ENCODE measurements around the gene CCDC138.
A peak's percentile ranks its signal among the peaks of the same experiment; 100 is the strongest.
"Not testable (repeated sequence)": the region's sequence is repeated elsewhere in the genome, so short reads cannot be mapped to it uniquely, and the experiment has no call there.

Gene CCDC138

DNA sequence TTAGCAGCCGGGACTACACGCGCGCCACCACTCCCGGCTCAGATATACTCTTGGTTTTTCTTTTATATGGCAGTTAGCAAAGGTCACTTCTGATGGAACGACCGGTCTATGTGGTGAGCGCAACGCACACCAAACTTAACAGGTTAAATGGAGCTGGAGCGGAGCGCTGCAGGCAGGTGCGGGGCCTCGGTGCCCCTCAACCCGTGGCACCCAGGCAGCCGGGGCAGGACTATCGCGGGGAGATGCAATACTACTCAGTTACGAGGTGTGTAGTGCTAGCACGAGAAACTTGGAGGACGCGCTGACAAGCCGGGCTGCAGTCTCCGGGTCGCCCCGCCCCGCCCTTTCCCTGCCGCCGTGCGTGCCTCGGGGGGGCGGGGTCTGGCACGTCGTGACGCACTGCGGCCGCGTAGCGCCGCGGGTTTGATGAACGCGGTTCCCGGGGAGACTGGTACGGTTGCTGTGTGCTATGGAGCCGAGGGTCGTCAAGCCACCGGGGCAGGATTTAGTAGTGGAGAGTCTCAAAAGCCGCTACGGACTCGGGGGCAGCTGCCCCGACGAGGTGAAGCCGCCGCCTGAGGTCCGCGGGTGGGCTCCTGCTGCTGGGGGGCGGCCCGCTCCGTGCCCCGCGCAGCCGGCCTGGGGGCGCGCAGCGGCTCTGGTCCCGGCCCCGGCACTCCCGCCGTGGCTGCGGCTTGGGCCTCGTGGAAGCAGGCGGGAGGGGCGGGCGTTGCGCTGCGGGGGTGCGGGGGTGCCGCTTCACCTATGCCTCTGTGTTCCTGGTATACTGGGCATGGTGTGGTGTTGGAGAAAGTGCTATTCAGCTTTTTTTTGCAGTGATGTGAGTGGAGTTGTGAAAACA is at the start of gene CCDC138:
CCDC138 (plus strand) TSS at position 418 of the 862 bp plus-strand sequence; CDS start at position 470, 52 bp downstream.
- DNase-seq = peak; percentile 98

DNA sequence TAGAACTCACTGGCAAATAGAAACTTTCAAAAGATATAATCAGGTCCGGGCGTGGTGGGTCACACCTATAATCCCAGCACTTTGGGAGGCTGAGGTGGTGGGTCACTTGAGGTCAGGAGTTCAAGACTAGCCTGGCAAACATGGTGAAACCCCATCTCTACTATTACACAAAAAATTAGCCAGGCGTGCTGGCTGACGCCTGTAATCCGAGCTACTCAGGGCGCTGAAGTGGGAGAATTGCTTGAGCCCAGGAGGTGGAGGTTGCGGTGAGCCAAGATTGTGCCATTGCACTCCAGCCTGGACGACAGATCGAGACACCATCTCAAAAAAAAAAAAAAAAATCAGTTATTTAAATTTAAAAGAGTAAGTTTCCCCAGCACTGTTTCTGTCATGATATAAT is 28.6 kb upstream of the CCDC138 start:
- not testable (repeated sequence) for DNase-seq

DNA sequence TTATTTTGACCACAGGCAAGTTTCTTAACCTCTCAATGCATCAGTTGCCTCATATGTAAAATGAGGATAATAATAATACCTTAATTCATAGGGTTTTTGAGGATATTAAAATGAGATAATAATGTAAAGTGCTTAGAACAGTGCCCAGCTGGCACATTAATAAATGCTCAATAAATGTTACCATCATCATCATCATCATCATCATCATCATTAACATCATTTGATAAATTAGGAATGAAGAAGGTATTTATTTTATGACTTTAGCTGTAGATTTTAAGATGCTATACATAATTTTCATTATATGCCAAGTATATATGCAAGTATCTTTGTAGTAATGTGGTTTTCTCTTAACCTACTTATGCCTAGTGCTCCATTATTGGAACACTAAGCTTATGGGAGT is 24.0 kb upstream of the CCDC138 start:
- not testable (repeated sequence) for DNase-seq

DNA sequence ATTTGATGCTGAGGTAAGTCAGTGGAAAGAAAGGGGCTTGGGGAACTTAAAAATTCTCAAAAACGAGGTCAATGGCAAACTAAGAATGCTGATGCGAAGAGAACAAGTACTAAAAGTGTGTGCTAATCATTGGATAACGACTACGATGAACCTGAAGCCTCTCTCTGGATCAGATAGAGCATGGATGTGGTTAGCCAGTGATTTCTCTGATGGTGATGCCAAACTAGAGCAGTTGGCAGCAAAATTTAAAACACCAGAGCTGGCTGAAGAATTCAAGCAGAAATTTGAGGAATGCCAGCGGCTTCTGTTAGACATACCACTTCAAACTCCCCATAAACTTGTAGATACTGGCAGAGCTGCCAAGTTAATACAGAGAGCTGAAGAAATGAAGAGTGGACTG is 19.9 kb upstream of the CCDC138 start:
- not testable (repeated sequence) for DNase-seq

GRCh38 chr2:108767859-108768258 is 18.7 kb upstream of the CCDC138 start:
- not testable (repeated sequence) for DNase-seq

GRCh38 chr2:108776475-108776874 is 10.1 kb upstream of the CCDC138 start:
- DNase-seq = no peak

GRCh38 chr2:108778857-108779256 is 7.7 kb upstream of the CCDC138 start:
- no peak for DNase-seq

DNA sequence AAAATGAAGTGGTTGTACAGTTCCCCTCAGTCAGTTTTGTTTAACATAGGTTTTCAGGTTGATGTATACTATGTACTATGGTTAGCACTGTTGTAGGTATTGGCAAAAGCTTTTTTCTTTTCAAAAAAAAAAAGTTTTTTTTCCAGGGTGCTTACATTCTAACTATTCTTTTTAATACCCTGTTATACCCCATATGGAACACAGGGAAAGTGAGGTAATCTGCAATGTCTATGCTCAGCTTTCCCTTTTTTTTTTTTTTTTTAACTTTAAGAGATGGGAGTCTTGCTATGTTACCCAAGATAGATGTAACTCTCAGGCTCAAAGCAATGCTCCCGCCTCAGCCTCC is 590 bp upstream of the CCDC138 start:
- no peak for DNase-seq

- DNase-seq = no peak
Observed at GRCh38 chr2:108787216-108787541, 608 bp downstream of the CCDC138 start.

DNA sequence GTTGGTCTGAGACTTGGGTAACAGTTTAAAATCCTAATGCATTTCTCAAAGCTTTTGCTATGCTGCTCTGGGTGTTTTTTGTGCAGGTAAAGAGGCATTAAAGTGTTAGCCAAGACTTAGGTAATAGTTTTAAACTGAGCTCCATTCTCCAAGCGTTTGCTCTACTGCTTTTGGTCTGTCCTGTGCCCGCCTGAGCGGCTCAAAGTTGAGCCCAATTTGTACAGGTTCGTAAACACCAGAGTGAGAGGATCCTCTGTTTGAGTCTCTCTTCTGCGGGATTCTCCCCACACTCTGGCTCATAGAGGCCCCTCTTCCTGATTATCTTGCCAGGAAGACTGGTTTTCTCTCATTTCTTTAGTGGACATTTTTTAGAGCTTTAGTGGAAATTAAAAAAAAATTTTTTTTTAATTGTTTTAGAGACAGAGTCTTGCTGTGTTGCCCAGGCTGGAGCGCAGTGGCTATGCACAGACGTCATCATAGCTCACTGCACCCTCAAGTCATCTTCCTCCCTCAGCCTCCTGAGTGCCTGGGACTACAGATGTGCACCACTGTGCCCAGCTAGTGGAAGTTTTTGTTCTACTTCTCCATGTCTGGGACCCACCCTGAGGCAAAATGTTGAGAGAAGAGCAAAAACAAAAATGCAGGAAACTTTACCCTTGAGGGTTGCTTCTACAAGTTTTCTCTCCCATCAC is 16.6 kb downstream of the CCDC138 start:
- no peak for DNase-seq

DNA sequence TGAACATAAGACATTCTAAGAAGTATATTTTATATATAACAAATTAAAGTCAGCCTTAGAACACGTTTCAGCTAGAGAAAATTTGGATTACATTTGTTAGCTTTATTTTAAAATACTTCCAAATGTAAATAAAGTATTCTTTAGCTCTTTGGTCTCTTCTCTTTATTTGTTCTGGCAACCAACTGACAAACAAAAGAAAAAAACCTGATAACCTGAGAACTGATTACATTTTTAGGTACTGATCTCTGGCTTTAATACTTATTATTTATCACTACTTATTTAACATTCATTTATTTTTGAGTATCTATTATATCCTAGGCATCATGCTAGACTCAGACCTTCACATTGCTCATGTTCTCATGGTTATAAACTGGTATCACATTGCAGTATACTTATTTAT is 18.5 kb downstream of the CCDC138 start:
- no peak for DNase-seq

DNA sequence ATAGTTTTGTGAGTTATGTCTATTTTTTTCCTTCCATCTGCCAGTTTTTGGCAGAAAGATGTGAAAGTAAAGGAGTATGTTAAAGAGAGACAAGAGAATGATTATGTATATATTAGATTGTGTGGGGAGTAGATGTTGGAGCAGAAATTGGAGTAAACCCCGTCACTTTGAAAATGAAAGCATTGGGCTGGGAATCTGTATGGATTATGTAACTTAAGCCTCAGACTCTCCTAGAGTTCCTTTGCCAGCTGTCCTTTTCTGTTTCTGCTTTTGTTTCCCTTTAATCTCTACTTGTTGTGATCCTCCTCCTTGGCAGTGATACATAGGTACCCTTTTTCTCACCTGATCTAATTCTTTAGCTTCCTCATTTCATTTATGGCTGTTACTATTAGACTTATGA is 19.2 kb downstream of the CCDC138 start:
- no peak for DNase-seq

DNA sequence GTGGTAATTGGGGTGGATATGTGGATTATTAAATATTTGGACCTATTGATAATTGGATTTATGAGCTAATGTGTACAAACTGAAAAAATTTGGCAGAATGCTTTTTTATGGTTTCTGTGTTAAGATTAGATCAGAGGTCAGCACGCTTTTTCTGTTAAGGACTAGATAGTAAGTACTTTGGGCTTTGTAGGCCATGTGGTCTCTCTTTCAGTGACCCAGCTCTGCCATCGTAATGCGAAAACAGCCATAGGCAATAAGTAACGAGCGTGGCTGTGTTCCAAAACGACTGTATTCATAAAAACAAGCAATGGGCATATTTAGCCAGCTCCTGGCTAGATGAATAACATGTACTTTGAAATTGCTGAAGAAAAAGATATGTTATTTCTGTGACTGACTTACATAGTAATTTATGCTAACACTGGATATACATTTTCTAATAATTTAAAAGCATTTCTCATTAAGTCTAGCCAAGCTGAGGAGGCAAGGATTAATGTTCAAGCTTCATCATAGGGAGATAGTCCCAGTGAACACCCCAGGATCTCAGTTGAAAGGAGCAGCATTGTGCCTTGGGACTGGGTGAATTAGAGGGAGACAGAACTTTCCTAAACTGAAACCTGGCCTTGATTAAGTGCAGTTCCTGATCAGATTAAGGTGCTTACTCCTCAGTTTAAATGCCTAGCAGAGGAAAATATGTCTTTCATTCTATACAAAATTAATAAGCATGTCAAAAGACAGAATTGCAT is 20.0 kb downstream of the CCDC138 start:
- no peak for DNase-seq

DNA sequence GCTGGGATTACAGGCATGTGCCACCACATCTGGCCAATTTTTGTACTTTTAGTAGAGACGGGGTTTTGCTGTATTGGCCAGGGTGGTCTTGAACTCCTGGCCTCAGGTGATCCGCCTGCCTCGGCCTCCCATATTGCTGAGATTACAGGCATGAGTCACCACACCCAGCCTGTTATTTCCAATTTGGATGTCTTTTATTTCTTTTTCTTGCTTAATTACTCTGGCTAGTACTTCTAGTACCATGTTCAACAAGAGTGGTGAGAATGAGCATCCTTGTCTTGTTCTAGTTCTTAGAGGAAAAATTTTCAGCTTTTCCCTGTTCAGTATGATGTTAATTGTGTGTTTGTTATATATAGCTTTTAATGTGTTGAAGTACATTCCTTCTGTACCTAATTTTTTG is 23.4 kb downstream of the CCDC138 start:
- no peak for DNase-seq

- DNase-seq = no peak
Observed at GRCh38 chr2:108810993-108811957, 24.7 kb downstream of the CCDC138 start.

DNA sequence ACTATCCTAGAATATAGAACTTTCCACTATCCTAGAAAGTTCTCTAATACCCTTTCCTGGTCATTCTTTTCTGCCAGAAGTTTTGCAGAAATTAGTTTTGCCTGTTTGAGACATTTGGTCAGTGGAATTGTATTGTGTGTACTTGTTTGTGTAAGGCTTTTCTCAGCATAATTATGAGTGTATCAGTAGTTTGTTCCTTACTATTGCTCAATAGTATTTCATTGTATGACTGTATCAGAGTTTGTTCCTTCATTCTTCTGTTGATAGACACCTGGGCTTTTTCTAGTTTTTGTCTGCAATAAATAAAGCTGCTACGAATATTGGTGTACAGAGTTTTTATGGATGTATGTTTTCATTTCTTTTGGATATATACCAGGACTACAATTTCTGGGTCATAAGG is 27.2 kb downstream of the CCDC138 start:
- no peak for DNase-seq

DNA sequence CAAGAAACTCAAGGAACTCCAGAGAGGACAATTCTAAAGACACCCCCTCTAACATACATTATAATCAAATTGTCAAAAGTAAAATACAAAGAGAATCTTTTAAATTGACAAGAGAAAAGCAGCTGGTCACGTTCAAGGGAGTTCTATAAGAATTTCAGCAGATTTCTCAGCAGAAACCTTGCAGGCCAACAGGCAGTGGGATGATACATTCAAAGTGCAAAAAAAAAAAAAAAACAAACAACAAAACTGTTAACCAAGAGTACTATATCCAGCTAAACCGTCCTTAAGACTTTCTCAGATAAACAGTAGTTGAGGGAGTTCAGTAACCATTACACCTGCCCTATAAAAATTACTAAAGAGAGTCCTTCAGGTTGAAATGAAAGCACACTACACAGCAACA is 33.9 kb downstream of the CCDC138 start:
- DNase-seq = peak; percentile 8

DNA sequence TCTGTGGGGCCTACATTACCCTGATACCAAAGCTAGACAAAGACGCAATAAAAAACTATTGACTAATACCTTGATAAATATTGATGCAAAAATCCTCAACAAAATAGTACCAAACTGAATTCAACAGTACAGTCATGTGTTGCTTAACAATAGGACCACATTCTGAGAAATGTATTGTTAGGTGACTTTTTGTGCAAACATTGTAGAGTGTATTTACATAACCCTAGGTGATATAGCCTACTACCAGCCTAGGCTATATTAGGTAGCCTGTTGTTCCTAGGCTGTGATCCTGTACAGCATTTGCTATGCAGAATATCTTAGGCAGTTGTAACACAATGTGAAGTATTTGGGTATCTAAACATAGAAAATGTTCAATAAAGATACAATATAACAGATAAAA is 36.7 kb downstream of the CCDC138 start:
- DNase-seq = peak; percentile 71

DNA sequence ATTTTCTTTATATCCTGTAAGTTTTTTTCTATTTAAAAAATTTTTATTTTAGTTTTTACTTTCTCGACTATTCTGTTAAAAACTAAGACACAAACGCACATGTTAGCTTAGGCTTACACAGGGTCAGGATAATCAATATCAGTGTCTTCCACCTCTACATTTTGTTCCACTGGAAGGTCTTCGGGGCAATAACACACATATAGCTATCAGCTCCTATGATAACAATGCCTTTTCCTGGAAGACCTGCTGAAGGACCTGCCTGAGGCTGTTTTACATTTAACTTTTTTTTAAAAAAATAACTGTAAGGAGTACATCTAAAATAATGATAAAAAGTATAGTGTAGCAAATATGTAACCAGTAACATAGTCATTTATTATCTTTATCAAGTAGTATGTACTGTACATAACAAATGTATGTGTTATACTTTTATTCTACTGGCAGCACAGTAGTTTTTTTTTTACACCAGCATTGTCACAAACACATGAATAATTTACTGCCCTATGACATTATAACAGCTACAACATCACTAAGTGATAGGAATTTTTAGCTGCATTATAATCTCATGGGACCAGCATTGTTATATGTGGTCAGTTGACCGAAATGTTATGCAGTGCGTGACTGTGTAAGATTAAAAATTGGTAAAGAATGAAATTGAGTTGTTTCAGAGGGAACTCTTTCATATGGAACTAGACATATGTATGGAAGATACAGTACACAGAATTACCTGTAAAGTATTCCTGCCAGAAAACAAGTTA is 37.9 kb downstream of the CCDC138 start:
- DNase-seq = no peak

DNA sequence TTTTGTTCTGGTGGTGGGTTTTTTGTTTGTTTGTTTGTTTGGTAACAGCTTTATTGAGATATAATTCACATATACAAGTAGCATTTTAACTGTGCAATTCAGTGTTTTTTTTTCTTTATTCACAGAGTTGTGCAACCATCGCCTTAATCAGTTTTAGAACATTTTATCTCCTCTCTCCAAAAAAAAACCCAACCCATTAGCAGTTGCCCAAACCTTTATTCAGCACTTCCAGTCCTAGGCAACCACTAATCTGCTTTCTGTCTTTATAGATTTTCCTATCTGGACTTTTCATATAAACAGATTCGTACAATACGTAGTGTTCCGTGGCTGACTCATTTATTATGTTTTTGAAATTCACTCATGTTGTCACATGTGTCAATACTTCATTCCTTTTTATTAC is 38.7 kb downstream of the CCDC138 start:
- no peak for DNase-seq

DNA sequence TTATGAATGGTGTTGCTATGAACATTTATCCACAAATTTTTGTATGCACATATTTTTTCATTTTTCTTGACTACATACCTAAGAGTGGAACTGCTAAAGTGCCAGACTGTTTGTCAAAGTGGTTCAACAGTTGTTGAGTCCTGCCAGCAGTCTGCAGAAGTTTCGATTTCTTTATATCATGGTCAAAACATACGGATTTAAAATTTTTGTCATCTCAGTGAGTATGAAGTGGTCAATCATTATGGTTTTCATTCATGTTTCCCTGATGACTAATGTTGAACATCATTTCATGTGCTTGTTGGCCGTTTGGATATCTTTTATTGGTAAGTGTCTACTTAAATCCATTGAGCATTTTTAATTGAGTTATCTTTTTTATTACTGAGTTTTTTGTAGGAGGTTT is 39.2 kb downstream of the CCDC138 start:
- DNase-seq = no peak
